K562 (cell line): ENCODE data around the gene ACO2.
"Not testable (repeated sequence)": the region's sequence is repeated elsewhere in the genome, so short reads cannot be mapped to it uniquely, and the experiment has no call there.

Experiments used
- ELF4 ChIP-seq: fragments of 450-650 bp; formaldehyde crosslinking; IDR thresholded peaks from 2 replicates; pipeline ENCODE4 v1.4.0; 2022; ENCODE audit warnings: missing genetic modification characterization
- ZNF12 ChIP-seq: sonication (generic); formaldehyde crosslinking; IDR thresholded peaks from 2 replicates; pipeline ENCODE4 v1.4.0; 2020; ENCODE audit warnings: mild to moderate bottlenecking, missing genetic modification reagents
- TF ChIP-seq, protein P1 (sequence below): fragments of 450-650 bp; conservative IDR thresholded peaks from 2 replicates; pipeline ENCODE4 v1.6.1; 2016; ENCODE audit warnings: missing genetic modification characterization, low read depth, mild to moderate bottlenecking, missing compliant biosample characterization, moderate library complexity
- TF ChIP-seq, protein P2 (sequence below): fragments of 250-450 bp; sonication (Bioruptor Pico); IDR thresholded peaks from 2 replicates; pipeline ENCODE4 v1.9.0; 2021; ENCODE audit warnings: mild to moderate bottlenecking

DNA sequence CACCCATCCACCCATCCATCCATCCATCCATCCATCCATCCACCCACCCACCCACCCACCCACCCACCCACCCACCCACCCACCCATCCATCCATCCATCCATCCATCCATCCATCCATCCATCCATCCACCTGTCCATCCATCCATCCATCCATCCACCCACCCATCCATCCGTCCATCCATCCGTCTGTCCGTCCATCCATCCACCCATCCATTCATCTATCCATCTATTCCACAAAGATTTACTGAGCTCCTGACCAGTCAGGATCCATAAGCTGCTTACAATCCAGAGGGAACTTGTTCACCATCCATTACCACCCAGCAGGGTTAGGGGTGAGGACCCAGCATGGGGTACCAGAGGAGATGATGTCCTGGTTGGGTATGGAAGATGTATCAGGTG lies 103.4 kb downstream of the ACO2 start:
- not testable (repeated sequence) for TF ChIP-seq ZNF12, ELF4 (CRISPR knock-in tag)
- TF ChIP-seq, protein P1, sequence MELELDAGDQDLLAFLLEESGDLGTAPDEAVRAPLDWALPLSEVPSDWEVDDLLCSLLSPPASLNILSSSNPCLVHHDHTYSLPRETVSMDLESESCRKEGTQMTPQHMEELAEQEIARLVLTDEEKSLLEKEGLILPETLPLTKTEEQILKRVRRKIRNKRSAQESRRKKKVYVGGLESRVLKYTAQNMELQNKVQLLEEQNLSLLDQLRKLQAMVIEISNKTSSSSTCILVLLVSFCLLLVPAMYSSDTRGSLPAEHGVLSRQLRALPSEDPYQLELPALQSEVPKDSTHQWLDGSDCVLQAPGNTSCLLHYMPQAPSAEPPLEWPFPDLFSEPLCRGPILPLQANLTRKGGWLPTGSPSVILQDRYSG (tag), result not testable (repeated sequence)
- TF ChIP-seq, protein P2, sequence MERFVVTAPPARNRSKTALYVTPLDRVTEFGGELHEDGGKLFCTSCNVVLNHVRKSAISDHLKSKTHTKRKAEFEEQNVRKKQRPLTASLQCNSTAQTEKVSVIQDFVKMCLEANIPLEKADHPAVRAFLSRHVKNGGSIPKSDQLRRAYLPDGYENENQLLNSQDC (CRISPR knock-in tag), result not testable (repeated sequence)
